Choroid plexus epithelial cell (primary cell): ENCODE results near the gene HOXC9.

ENCODE experiments used
- DNase-seq: peaks from one replicate; pipeline ENCODE4 v3.0.0-alpha.2; 2010; ENCODE audit warnings: low read depth
- H3K4me3 ChIP-seq: 2 replicates; pipeline ENCODE4 v1.5.1; 2011; ENCODE audit warnings: low read depth, mild to moderate bottlenecking, control low read depth, low read length, moderate library complexity
- CTCF ChIP-seq: conservative IDR thresholded peaks from 2 replicates; pipeline ENCODE4 v1.5.1; 2011; ENCODE audit warnings: low read depth, mild to moderate bottlenecking, control low read depth, inconsistent platforms, low read length, moderate library complexity

The HOXC9 gene

GRCh38 chr12:53981634-53982565, 18.1 kb upstream of the HOXC9 start:
- no peak overlapping the region for H3K4me3 ChIP-seq
- TF ChIP-seq CTCF, result no peak
- DNase-seq, result no peak

- TF ChIP-seq CTCF, result no peak
- DNase-seq, result no peak
- H3K4me3 ChIP-seq, result no peak overlapping the region
Observed at GRCh38 chr12:53982648-53983567, 17.1 kb upstream of the HOXC9 start.

- no peak for TF ChIP-seq CTCF
- no peak for DNase-seq
- H3K4me3 ChIP-seq, result no peak overlapping the region
Observed at GRCh38 chr12:53983568-53983949, 16.4 kb upstream of the HOXC9 start.

- no peak for DNase-seq
- no peak overlapping the region for H3K4me3 ChIP-seq
- TF ChIP-seq CTCF, result no peak
Observed at GRCh38 chr12:53983950-53984572, 15.9 kb upstream of the HOXC9 start.

GRCh38 chr12:53984901-53985691, 14.9 kb upstream of the HOXC9 start, which contains the start of gene HOXC10:
Gene HOXC10 (plus strand): TSS chr12:53985146. CDS start chr12:53985260, 114 bp downstream.
- peak; percentile 25 for TF ChIP-seq CTCF
- no peak within 1 kb of the TSS for H3K4me3 ChIP-seq
- peak; percentile 22 for DNase-seq

- H3K4me3 ChIP-seq, result no peak overlapping the region
- no peak for DNase-seq
Observed at GRCh38 chr12:53985692-53985993, 14.3 kb upstream of the HOXC9 start.

More at GRCh38 chr12:53985692-53985993, 14.3 kb upstream of the HOXC9 start:
- no peak for TF ChIP-seq CTCF
